Measurements from ENCODE around the gene SLC47A1.

SLC47A1 gene, protein sequence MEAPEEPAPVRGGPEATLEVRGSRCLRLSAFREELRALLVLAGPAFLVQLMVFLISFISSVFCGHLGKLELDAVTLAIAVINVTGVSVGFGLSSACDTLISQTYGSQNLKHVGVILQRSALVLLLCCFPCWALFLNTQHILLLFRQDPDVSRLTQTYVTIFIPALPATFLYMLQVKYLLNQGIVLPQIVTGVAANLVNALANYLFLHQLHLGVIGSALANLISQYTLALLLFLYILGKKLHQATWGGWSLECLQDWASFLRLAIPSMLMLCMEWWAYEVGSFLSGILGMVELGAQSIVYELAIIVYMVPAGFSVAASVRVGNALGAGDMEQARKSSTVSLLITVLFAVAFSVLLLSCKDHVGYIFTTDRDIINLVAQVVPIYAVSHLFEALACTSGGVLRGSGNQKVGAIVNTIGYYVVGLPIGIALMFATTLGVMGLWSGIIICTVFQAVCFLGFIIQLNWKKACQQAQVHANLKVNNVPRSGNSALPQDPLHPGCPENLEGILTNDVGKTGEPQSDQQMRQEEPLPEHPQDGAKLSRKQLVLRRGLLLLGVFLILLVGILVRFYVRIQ

GRCh38 chr17:19533718-19534561, at the start of gene SLC47A1:
Gene SLC47A1 (plus strand): TSS chr17:19533854. CDS start chr17:19533940, 86 bp downstream.
- in situ Hi-C loops (cut with MboI; ENCODE audit: low sequenced_read_pairs): no loop called here

DNA sequence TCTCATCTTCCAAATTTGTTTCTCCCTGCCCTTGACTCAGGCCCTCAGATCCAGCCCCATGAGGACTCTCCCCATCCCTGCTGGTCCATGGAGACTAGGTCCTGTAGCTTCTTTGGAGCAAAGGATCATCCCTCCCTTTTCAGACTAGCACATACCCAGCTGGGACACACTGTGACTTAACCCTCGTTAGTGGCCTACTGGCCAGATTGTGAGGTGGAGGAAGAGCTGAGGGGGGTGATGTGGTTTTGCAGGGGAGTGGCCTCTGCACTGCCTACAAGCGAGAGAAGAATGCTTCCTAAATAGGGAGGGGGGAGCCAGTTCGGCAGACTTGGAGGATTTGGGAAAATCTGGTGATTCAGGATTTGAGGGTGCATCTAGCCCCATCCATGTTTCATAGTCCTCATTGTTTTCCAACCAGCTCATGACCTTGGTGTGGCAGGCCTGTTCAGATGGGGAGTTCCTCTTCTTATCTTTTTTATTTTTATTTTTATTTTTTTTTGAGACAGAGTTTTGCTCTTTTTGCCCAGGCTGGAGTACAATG, 47.8 kb upstream of the SLC47A1 start:
- in situ Hi-C loops (cut with MboI; ENCODE audit: low sequenced_read_pairs): no loop called here

DNA sequence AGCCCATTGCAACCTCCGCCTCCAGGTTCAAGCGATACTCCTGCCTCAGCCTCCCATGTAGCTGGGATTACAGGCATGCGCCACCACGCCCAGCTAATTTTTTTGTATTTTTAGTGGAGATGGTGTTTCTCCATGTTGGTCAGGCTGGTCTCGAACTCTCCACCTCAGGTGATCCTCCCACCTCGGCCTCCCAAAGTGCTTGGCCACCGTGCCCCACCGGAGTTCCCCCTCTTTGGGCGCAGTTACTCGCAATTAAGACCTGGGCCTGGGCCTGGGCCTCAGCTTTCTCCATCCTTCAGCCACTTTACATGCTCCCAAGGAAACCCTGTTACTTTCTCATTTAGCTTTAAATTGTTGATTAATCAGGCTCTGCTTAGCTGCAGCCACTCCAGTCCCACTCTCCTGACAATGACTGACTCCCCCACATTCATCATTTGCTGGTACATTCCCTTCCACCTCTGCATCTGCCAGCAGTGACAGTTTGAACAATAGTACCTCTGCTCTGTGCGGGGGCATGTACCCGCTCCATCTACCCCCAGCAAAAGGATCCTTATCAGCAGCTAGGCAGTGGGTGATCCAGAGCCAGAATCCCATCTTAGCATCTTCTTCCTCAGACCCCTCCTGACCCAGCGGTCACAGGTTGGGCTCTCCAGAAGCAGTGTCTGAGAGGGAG, 47.2 kb upstream of the SLC47A1 start:
- in situ Hi-C loops (cut with MboI; ENCODE audit: low sequenced_read_pairs): no loop called here

GRCh38 chr17:19487024-19487600, 46.5 kb upstream of the SLC47A1 start:
- in situ Hi-C loops (cut with MboI; ENCODE audit: low sequenced_read_pairs): no loop called here

DNA sequence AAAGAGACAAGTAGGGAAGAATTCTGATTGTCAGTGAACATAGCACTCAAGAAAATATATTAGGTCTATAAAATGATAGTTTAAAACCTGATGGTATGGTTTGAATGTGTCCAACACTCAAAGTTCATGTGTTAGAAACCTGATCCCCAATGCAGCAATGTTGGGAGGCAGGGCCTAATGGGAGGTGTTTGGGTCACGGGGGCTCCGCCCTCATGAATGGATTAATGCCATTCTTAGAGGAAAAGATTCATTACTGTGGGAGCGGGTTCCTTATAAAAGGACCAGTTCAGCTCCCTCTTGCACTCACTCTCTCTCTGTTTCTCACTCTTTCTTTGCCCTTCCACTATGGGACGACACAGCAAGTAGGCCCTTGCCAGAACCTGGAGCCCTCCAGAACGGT, 41.5 kb upstream of the SLC47A1 start:
- in situ Hi-C loops (cut with MboI; ENCODE audit: low sequenced_read_pairs): no loop called here

GRCh38 chr17:19494961-19495806, 38.5 kb upstream of the SLC47A1 start:
- in situ Hi-C loops (cut with MboI; ENCODE audit: low sequenced_read_pairs): no loop called here

DNA sequence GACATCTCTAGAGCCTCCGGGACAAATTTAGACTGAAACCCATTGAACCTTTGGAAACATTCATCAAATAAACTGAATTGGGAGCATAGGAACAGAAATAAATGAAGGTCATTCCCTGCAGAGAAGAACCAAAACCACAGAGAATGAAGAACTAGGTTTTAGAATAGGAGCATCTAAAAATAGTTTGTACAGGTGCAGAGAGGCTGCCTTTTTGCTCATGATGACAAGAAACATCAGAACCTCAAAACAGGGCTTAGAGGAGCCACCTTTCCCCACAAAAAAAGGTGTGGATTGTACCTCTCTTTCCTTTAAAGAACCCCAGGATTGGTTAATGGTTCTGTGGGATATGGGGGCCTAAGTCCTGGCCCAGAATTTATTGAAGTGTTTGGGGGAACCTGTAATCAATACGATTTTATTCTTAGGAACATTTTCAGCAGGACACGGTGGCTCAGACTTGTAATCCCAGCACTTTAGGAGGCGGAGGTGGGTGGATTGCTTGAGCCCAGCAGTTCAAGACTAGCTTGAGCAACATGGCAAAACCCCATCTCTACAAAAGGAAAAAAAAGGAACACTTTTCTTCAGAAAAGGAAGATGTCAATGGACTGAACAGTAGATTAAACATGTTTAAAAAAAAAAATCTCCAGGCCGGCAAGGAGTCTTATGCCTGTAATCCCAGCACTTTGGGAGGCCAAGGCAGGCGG, 37.7 kb upstream of the SLC47A1 start:
- in situ Hi-C loops (cut with MboI; ENCODE audit: low sequenced_read_pairs): no loop called here

DNA sequence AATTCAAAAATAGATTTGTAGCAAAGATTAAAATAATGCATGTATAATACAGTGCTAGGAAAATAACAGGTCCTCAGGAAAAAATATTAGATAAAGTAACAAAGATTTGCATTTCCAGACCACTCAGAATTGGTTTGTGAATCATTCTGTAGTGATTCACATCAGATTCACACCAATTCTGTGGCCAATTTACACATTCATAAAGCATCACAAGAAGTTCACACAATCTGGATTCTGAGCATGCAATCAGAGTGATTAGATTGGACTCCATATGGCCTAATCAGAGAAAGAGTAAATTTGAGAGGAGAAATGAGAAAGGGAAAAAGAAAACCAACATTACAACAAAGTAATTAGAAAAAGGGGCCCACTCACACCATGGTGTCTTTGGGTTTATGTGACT, 36.0 kb upstream of the SLC47A1 start:
- in situ Hi-C loops (cut with MboI; ENCODE audit: low sequenced_read_pairs): no loop called here

GRCh38 chr17:19501219-19501618, 32.4 kb upstream of the SLC47A1 start:
- in situ Hi-C loops (cut with MboI; ENCODE audit: low sequenced_read_pairs): loop anchor here (25.0 kb wide), 1 partner anchor 261 kb away; no protein-coding TSS in a partner anchor

DNA sequence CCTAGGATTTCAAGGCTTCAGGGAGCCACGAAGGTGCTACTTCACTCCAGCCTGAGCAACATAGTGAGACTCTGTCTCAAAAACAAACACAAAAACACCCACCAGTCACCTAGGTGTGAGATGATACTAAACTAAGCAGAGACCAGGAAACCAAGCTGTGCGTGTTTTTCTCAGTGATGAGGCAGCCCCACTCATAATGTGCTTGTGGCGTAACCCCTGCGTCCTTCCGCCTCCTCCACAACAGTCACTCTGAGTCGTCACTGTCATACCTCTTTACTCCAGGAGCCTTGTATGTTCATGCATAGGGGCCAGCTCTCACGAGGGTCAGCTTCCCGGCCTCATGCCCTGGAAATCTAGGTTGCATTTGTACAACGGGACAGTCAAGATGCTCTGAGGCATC, 31.1 kb upstream of the SLC47A1 start:
- in situ Hi-C loops (cut with MboI; ENCODE audit: low sequenced_read_pairs): loop anchor here (25.0 kb wide), 1 partner anchor 260 kb away; no protein-coding TSS in a partner anchor

DNA sequence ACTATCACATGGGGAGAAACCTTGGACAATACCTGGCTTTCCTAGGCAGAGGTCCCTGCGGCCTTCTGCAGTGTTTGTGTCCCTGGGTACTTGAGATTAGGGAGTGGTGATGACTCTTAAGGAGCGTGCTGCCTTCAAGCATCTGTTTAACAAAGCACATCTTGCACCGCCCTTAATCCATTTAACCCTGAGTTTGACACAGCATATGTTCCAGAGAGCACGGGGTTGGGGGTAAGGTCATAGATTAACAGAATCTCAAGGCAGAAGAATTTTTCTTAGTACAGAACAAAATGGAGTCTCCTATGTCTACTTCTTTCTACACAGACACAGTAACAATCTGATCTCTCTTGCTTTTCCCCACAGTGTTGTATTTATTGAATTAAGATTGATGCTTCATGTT, 28.1 kb upstream of the SLC47A1 start:
- in situ Hi-C loops (cut with MboI; ENCODE audit: low sequenced_read_pairs): loop anchor here (25.0 kb wide), 1 partner anchor 257 kb away; no protein-coding TSS in a partner anchor

GRCh38 chr17:19507775-19508576, 25.7 kb upstream of the SLC47A1 start:
- in situ Hi-C loops (cut with MboI; ENCODE audit: low sequenced_read_pairs): loop anchor here (25.0 kb wide), 1 partner anchor 254 kb away; no protein-coding TSS in a partner anchor

- in situ Hi-C loops (cut with MboI; ENCODE audit: low sequenced_read_pairs): loop anchor here (25.0 kb wide), 1 partner anchor 254 kb away; no protein-coding TSS in a partner anchor
Measured at GRCh38 chr17:19508577-19508867, 25.1 kb upstream of the SLC47A1 start.

DNA sequence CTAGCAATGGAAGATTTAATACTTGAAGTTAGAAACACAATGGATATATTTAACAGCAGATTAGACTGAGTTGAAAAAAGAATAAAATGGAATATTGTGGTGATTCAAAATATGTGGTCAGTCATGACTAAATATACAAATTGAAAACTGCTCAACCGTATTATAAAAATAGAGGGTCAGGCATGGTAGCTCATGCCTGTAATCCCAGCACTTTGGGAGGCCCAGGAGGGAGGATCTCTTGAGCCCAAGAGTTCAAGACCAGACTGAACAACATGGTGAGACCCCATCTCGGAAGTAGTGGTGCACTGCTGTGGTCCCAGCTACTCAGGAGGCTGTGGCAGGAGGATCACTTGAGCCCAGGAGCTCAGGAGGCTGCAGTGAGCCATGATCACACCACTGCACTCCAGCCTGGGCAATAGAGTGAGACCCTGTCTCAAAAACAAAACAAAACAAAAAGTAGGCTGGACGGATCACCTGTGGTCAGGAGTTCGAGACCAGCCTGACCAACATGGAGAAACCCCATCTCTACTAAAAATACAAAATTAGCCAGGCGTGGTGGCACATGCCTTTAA, 24.3 kb upstream of the SLC47A1 start:
- in situ Hi-C loops (cut with MboI; ENCODE audit: low sequenced_read_pairs): loop anchor here (25.0 kb wide), 1 partner anchor 253 kb away; no protein-coding TSS in a partner anchor

- in situ Hi-C loops (cut with MboI; ENCODE audit: low sequenced_read_pairs): loop anchor here (25.0 kb wide), 1 partner anchor 251 kb away; no protein-coding TSS in a partner anchor
Measured at GRCh38 chr17:19510903-19511302, 22.8 kb upstream of the SLC47A1 start.

DNA sequence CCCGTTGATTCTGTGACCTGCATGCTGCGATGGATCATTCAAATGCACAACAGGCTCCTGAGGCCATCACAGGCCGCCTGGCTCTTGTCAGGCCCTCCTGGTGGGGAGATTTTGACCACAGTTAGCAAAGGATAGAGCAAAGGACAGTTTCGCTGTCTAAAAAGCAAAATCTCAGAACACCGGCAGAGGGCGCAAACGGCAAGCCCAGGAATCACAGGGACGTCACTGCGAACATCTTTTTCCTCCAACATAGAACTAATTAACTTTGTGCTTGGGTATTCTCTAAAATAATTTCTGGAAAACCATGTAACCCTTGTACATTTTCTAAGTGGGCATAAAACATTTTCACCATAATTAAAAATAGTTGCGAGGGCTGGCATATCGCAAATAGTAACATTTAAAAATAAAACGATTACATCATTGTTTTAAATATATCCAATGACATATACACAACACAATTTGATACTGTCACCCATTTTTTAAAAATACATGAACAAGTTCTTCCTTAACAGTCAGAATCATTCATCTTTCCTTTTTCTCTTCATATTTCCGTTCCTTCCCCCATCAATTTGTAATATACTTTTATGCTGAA, 19.7 kb upstream of the SLC47A1 start:
- in situ Hi-C loops (cut with MboI; ENCODE audit: low sequenced_read_pairs): loop anchor here (25.0 kb wide), 1 partner anchor 248 kb away; no protein-coding TSS in a partner anchor

DNA sequence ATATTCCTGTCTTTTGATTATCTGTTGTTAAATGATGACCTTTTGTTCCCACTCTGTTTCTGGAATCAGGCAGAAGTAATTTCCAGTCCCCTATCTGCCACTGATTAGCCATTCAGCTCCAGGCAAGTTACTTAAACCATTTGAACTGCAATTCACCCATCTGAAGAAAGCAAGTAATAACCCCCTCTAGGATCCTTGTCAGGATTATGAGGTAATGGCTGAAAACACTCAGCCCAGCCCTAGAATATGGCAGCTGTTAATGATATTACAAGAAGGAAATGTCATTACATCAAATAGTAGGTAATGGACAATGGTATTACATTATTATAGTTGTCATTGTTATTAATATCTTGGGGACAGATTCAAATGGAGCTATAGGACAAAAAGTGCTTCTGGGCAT, 16.0 kb upstream of the SLC47A1 start:
- in situ Hi-C loops (cut with MboI; ENCODE audit: low sequenced_read_pairs): loop anchor here (25.0 kb wide), 1 partner anchor 245 kb away; no protein-coding TSS in a partner anchor

Data from HL-60/S4 treated with phorbol 12-myristate 13-acetate at 8.2 ng/mL for 4 days and 3 days (cell line).